Bronchial epithelial cell (primary cell): ENCODE data around the gene DLGAP1. TPM values are rescaled to one million over a fixed set of nuclear protein-coding genes. Genes with fewer than 3 reads are reported as not detected.
A peak's percentile ranks its signal among the peaks of the same experiment; 100 is the strongest.

Experiments used
- DNase-seq: peaks from one replicate; pipeline ENCODE4 v3.0.0-alpha.2; 2010; ENCODE audit warnings: low read depth
- FAIRE-seq: peaks from 2 replicates; lab custom pipeline; 2011; peaks lifted over from hg19 to GRCh38; lab: Jason Lieb, UNC
- H3K27me3 ChIP-seq: 2 replicates; pipeline ENCODE4 v1.5.1; 2011; ENCODE audit warnings: low read length; ENCODE audit not compliant: control insufficient read depth, insufficient read depth
- H3K36me3 ChIP-seq: 2 replicates; pipeline ENCODE4 v1.5.1; 2011; ENCODE audit warnings: low read length; ENCODE audit not compliant: control insufficient read depth, insufficient read depth
- H3K4me3 ChIP-seq: 2 replicates; pipeline ENCODE4 v1.5.1; 2011; ENCODE audit warnings: mild to moderate bottlenecking, low read depth, low read length, control low read depth
- total RNA-seq: library from RNA; depleted of rRNA; stranded (reverse); fragments of >200 nt; gene quantifications from 2 replicates; pipeline ENCODE4 v1.2.1, GENCODE V29; 2014
- TF ChIP-seq, protein P1 (sequence below): IDR thresholded peaks from 2 replicates; pipeline ENCODE4 v1.5.1; 2011; ENCODE audit warnings: mild to moderate bottlenecking, moderate library complexity, low read length, control low read depth, inconsistent platforms; ENCODE audit not compliant: insufficient read depth, severe bottlenecking

DLGAP1 gene
- total RNA-seq, 1 donor from 2014 or later, result not detected

DNA sequence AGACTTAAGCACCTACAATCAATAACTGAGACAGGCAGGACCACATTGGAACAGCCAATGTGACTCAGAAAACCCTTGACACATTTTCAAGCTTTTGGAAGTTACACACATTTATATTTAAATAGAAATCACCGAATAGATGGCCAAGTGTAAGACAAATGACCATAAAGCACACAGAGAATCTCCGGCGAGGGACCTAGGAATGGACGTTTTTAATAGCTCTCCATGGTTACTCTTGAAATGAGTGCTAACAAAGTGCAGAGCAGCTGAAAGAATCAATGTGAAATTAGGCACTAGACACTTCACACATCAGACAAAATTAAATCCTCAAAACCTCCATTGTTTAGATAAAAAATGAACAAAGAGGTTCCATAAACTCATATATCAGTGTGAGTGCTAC is 376.9 kb downstream of the DLGAP1 start:
- DNase-seq (no peak), FAIRE-seq (no peak)
- H3K27me3 ChIP-seq, result no peaks in the 10 kb centered on the region
- TF ChIP-seq, protein P1, sequence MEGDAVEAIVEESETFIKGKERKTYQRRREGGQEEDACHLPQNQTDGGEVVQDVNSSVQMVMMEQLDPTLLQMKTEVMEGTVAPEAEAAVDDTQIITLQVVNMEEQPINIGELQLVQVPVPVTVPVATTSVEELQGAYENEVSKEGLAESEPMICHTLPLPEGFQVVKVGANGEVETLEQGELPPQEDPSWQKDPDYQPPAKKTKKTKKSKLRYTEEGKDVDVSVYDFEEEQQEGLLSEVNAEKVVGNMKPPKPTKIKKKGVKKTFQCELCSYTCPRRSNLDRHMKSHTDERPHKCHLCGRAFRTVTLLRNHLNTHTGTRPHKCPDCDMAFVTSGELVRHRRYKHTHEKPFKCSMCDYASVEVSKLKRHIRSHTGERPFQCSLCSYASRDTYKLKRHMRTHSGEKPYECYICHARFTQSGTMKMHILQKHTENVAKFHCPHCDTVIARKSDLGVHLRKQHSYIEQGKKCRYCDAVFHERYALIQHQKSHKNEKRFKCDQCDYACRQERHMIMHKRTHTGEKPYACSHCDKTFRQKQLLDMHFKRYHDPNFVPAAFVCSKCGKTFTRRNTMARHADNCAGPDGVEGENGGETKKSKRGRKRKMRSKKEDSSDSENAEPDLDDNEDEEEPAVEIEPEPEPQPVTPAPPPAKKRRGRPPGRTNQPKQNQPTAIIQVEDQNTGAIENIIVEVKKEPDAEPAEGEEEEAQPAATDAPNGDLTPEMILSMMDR, result no peak
- H3K36me3 ChIP-seq, result no peaks in the 10 kb centered on the region
- H3K4me3 ChIP-seq, result no peak overlapping the region

DNA sequence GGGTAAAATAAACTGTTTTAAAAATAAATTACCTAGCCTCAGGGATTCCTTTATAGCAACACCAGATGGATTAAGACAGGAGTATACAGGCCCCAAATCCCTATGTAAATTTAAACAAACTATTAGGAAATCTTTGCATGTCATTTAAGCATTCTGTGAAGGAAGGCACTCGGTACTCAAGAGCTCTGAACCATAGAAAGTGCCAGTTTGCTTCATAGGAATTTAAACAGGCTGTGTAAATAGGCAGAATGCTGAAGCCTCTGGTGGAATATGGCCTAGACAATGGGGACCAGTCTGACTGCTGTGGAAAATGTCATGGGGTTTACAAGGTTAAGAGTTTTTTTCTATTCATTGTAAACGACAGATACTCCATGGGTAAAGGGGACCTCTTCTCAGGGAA is 377.4 kb downstream of the DLGAP1 start:
- no peak for DNase-seq
- no peak overlapping the region for H3K4me3 ChIP-seq
- FAIRE-seq, result no peak
- no peaks in the 10 kb centered on the region for H3K36me3 ChIP-seq
- H3K27me3 ChIP-seq, result no peaks in the 10 kb centered on the region
- TF ChIP-seq, protein P1, result no peak

DNA sequence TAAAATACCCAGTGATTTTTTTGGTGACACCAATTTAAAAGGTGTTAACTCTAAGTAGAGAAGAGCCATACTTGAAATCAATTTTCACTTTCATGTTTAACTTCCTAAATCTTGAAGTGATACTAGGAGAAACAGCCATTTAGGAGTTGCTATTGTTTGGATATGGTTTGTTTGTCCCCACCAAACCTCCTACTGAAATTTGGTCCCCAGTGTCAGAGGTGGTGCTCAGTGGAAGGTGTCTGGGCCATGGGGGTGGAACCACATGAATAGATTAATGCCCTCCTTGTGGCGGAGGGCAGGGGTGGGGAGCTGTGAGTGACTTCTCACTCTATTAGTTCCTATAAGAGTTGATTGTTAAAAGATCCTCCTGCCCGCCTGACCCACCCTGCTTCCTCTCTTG is 377.9 kb downstream of the DLGAP1 start:
- no peaks in the 10 kb centered on the region for H3K36me3 ChIP-seq
- no peaks in the 10 kb centered on the region for H3K27me3 ChIP-seq
- DNase-seq (no peak), FAIRE-seq (no peak)
- TF ChIP-seq, protein P1, result no peak
- no peak overlapping the region for H3K4me3 ChIP-seq

DNA sequence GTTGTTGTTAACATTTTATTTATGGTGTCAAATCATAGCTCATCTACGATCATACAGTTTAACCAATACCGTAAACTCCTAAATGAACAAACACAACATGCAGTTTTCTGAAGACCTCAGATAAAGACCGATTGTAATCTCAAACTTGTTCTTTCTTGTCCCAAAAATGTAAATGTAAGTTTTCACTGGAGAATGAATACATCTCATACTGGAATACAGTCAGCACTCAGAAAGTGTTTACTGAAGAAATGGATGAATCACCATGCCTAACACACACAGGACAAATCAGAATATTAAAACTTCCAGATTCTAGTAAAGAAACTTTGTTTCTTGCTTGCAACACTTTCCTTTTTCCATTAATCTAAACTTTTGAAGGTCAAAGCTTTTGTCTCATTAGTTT is 380.5 kb downstream of the DLGAP1 start:
- no peaks in the 10 kb centered on the region for H3K36me3 ChIP-seq
- peak; percentile 90 for DNase-seq
- H3K4me3 ChIP-seq, result no peak overlapping the region
- FAIRE-seq, result no peak
- H3K27me3 ChIP-seq, result no peaks in the 10 kb centered on the region
- TF ChIP-seq, protein P1, result no peak

DNA sequence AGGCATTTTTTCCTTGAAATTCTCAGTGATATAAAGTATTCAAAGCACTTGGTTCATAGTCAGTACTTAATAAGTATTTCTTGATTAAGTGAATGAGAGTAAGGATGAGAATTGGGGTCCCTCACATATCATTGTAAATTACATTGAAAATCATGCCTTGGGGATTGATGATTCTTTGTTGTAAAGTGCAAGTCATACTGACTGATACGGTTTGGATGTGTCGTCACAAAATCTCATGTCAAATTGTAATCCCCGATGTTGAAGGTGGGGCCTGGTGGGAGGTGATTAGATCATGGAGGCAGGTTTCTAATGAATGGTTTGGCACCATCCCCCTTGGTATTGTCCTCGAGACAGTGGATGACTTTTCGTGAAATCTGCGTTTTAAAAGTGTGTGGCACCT is 385.9 kb downstream of the DLGAP1 start:
- H3K27me3 ChIP-seq, result no peaks in the 10 kb centered on the region
- DNase-seq (no peak), FAIRE-seq (no peak)
- TF ChIP-seq, protein P1, result no peak
- no peaks in the 10 kb centered on the region for H3K36me3 ChIP-seq
- H3K4me3 ChIP-seq, result no peak overlapping the region

DNA sequence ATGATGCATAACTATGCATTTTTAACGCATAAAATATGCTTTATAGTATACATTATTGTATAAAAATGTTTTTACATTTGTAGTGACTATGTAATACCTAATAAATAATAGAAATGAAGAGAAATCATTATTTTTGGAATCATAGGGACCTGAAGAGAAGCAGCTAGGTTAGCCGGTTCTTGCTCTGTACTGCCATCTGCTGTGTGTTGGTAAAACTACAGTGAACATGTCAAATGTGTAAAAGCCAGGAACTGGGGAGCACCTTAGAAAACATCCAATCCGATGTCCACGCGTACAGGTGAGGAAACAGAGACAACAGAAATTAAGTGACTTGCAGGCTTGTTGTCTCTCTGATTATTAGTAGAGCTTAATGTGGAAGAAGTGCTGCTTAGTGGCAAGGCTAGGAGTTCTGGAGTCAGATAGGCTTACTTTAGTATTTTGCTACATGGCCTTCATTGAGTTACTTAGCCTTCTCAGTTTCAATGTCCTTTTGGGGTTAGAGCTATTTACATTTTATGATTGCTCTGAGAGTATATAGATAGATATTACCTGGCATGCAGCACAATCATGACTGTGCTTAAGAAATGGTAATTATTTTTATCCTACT is 386.5 kb downstream of the DLGAP1 start:
- TF ChIP-seq, protein P1, result peak; percentile 69
- Histone ChIP-seq H3K27me3 (no peaks in the 10 kb centered on the region), H3K4me3 (no peak overlapping the region), H3K36me3 (no peaks in the 10 kb centered on the region)
- DNase-seq (peak; percentile 64), FAIRE-seq (no peak)
